NCI-H524 (cell line): ENCODE results near the gene SLC47A2.

ENCODE experiments used
- DNase-seq, 2 experiments: peaks; one replicate each; lab custom pipeline; 2025; lab: John Stamatoyannopoulos, UW

Gene SLC47A2

GRCh38 chr17:19708431-19709175 lies 7.8 kb downstream of the SLC47A2 start:
- DNase-seq, result peak in 1 of 2 experiments; percentile 15

GRCh38 chr17:19707728-19708221 lies 8.6 kb downstream of the SLC47A2 start:
- DNase-seq, result no peak

- peak; percentile 96 to 99 for DNase-seq
These were observed 9.3 kb downstream of the SLC47A2 start for GRCh38 chr17:19706791-19707727.

- peak in 1 of 2 experiments; percentile 43 for DNase-seq
These were observed 10.3 kb downstream of the SLC47A2 start for GRCh38 chr17:19705771-19706770.

GRCh38 chr17:19705201-19705600 lies 11.2 kb downstream of the SLC47A2 start:
- DNase-seq, result no peak

GRCh38 chr17:19703828-19704613 lies 12.4 kb downstream of the SLC47A2 start:
- DNase-seq, result peak in 1 of 2 experiments; percentile 48

GRCh38 chr17:19703106-19703827 lies 13.1 kb downstream of the SLC47A2 start:
- peak; percentile 98 to 99 for DNase-seq

GRCh38 chr17:19702217-19702641 lies 14.2 kb downstream of the SLC47A2 start:
- peak; percentile 75 to 88 for DNase-seq

- no peak for DNase-seq
These were observed 29.8 kb downstream of the SLC47A2 start for GRCh38 chr17:19686400-19687090.

- peak in 1 of 2 experiments; percentile 42 for DNase-seq
These were observed 31.3 kb downstream of the SLC47A2 start for GRCh38 chr17:19684909-19685580.

- no peak for DNase-seq
These were observed 33.3 kb downstream of the SLC47A2 start for GRCh38 chr17:19683117-19683516.

- no peak for DNase-seq
These were observed 37.6 kb downstream of the SLC47A2 start for GRCh38 chr17:19678581-19679453.

- DNase-seq, result no peak
These were observed 38.5 kb downstream of the SLC47A2 start for GRCh38 chr17:19677736-19678379.

GRCh38 chr17:19676896-19677295 lies 39.5 kb downstream of the SLC47A2 start:
- no peak for DNase-seq

- DNase-seq, result no peak
These were observed 42.8 kb downstream of the SLC47A2 start for GRCh38 chr17:19673623-19674022.

- DNase-seq, result no peak
These were observed 44.2 kb downstream of the SLC47A2 start for GRCh38 chr17:19672009-19672750.
